ENCODE results near the gene LAMA2.

Gene LAMA2

GRCh38 chr6:129267028-129267427 lies 384.1 kb downstream of the LAMA2 start:
- no peak for TF ChIP-seq CTCF (IDR thresholded peaks at IDR 0.05)
- no peaks in the 10 kb centered on the region for H3K27me3 ChIP-seq
- no peaks in the 10 kb centered on the region for H3K9me3 ChIP-seq
- H3K27ac ChIP-seq = no peak overlapping the region
- H3K36me3 ChIP-seq = no peaks in the 10 kb centered on the region
- no peak overlapping the region for H3K4me3 ChIP-seq (ENCODE audit: low read depth in 1 of 2, low read length in 1 of 2)
- H3K4me1 ChIP-seq (ENCODE audit: control insufficient read depth in 1 of 2, insufficient read depth in 1 of 2, low read depth in 1 of 2, low read length in 1 of 2) = no peaks in the 10 kb centered on the region

GRCh38 chr6:129269076-129269475 lies 386.1 kb downstream of the LAMA2 start:
- Histone ChIP-seq H3K4me3 (ENCODE audit: low read depth in 1 of 2, low read length in 1 of 2) (no peak overlapping the region), H3K27me3 (no peaks in the 10 kb centered on the region), H3K27ac (no peak overlapping the region), H3K9me3 (no peaks in the 10 kb centered on the region), H3K4me1 (ENCODE audit: control insufficient read depth in 1 of 2, insufficient read depth in 1 of 2, low read depth in 1 of 2, low read length in 1 of 2) (no peaks in the 10 kb centered on the region), H3K36me3 (no peaks in the 10 kb centered on the region)
- TF ChIP-seq CTCF (IDR thresholded peaks at IDR 0.05) = no peak

- no peaks in the 10 kb centered on the region for H3K4me1 ChIP-seq (ENCODE audit: control insufficient read depth in 1 of 2, insufficient read depth in 1 of 2, low read depth in 1 of 2, low read length in 1 of 2)
- no peaks in the 10 kb centered on the region for H3K27me3 ChIP-seq
- TF ChIP-seq CTCF (IDR thresholded peaks at IDR 0.05) = no peak
- H3K4me3 ChIP-seq (ENCODE audit: low read depth in 1 of 2, low read length in 1 of 2) = no peak overlapping the region
- H3K27ac ChIP-seq = no peak overlapping the region
- H3K36me3 ChIP-seq = no peaks in the 10 kb centered on the region
- H3K9me3 ChIP-seq = no peaks in the 10 kb centered on the region
Observed at GRCh38 chr6:129269891-129270290, 387.0 kb downstream of the LAMA2 start.

GRCh38 chr6:129270450-129270849 lies 387.5 kb downstream of the LAMA2 start:
- Histone ChIP-seq H3K36me3 (no peaks in the 10 kb centered on the region), H3K27ac (no peak overlapping the region), H3K4me3 (ENCODE audit: low read depth in 1 of 2, low read length in 1 of 2) (no peak overlapping the region), H3K4me1 (ENCODE audit: control insufficient read depth in 1 of 2, insufficient read depth in 1 of 2, low read depth in 1 of 2, low read length in 1 of 2) (no peaks in the 10 kb centered on the region), H3K27me3 (no peaks in the 10 kb centered on the region), H3K9me3 (no peaks in the 10 kb centered on the region)
- no peak for TF ChIP-seq CTCF (IDR thresholded peaks at IDR 0.05)

GRCh38 chr6:129273161-129273560 lies 390.2 kb downstream of the LAMA2 start:
- TF ChIP-seq CTCF (IDR thresholded peaks at IDR 0.05) = no peak
- H3K9me3 ChIP-seq = no peaks in the 10 kb centered on the region
- H3K27ac ChIP-seq = no peak overlapping the region
- no peaks in the 10 kb centered on the region for H3K36me3 ChIP-seq
- no peaks in the 10 kb centered on the region for H3K4me1 ChIP-seq (ENCODE audit: control insufficient read depth in 1 of 2, insufficient read depth in 1 of 2, low read depth in 1 of 2, low read length in 1 of 2)
- H3K4me3 ChIP-seq (ENCODE audit: low read depth in 1 of 2, low read length in 1 of 2) = no peak overlapping the region
- H3K27me3 ChIP-seq = no peaks in the 10 kb centered on the region

- H3K9me3 ChIP-seq = no peaks in the 10 kb centered on the region
- H3K27me3 ChIP-seq = no peaks in the 10 kb centered on the region
- no peaks in the 10 kb centered on the region for H3K36me3 ChIP-seq
- H3K4me3 ChIP-seq (ENCODE audit: low read depth in 1 of 2, low read length in 1 of 2) = no peak overlapping the region
- TF ChIP-seq CTCF (IDR thresholded peaks at IDR 0.05) = no peak
- H3K27ac ChIP-seq = no peak overlapping the region
- no peaks in the 10 kb centered on the region for H3K4me1 ChIP-seq (ENCODE audit: control insufficient read depth in 1 of 2, insufficient read depth in 1 of 2, low read depth in 1 of 2, low read length in 1 of 2)
Observed at GRCh38 chr6:129276461-129276860, 393.5 kb downstream of the LAMA2 start.

Data from neutrophil (primary cell).